GM10847 (cell line): ENCODE results near the gene C1QTNF8.

Experiments used
- POLR2A ChIP-seq: IDR thresholded peaks from 2 replicates; pipeline ENCODE4 v1.6.1; 2011; ENCODE audit not compliant: insufficient read length; ENCODE audit errors: extremely low read depth

C1QTNF8 gene

DNA sequence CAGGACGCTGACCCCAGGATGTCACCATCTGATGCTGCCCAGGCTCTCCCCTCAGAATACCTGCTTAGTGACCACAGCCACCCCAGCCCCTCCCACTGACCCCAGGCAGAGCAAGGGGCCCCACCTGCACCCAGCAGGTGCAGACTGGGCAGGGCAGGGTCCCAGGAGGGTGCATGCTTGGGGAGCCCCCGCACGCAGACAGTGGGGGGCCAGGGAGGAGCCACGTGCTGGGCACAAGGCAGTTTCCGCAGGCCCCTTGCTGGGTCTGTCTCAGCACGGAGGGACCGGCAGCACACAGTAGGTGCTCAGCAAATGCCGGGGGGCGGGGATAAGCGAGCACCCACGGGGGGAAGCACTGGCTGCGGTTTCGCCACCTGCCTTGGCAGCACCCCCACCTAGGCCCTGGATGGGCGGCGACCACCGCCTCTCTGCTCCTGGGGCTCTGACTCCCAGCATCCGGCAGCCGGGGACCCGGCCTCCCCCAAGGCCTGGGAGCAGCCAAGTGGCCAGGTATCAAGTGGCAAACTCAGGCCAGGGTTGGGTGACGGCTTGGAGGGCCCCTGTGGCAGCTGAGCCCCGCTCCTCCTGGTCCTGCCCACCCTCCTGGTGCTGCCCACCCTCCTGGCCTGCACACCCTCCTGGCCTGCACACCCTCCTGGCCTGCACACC lies 42.2 kb downstream of the C1QTNF8 start:
- no peak for TF ChIP-seq POLR2A

DNA sequence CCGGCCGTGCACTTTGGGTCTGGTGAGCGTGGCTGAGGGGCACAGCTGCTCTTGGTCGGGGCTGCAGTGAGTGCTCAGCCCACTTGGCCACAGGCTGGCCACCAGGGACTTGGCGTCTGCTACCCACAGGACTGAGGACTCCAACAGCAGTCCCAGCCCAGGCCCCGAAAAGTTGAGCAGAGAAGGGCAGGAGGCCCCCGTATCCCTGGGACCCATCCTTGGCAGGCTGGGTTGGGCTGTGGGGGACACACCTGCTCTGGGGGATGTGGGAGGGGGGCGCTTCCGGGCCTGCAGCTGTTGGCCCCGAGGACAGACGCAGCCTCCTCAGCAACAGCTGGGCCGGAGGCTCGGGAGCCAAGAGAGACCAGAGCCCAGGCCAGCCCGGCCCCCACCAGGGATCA lies 42.9 kb downstream of the C1QTNF8 start:
- no peak for TF ChIP-seq POLR2A

DNA sequence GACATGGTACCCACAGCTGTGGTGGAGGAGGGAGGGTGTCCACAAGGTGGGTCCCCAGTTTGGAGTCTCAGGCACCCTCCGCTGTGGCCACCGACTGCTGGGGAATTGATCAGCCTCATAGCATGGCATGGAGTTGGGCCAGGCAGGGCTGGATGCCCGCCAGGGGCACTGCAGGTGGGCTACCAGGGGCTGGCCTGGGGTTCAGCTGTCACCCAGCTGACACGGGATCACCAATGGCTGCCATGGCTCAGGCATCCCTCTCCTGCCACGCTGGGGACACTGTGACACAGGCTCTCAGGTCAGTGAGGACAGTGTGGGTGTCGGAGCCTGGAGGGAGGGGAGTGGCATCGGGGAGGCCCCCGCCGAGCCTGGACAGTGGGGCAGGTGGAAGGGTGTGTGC lies 43.3 kb downstream of the C1QTNF8 start:
- no peak for TF ChIP-seq POLR2A

DNA sequence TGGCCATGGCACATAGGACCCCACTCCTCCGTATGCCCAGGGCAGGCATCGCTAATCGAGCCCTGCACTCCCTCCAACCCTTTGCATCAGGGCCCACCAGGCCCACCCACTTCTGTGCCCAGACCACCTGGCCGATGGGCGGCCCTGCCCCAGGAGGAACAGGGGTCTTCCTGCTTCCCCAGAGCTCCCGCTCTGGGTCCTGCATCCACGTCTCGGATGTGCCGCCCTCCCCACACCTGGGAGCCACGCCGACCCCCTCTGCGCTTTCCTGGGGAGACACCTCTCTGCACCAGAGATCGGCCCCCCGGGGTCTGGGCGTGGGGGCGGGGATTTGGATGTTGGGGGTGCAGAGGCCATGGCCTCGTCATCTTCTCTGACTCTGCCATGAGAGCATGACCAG lies 44.6 kb downstream of the C1QTNF8 start:
- no peak for TF ChIP-seq POLR2A

DNA sequence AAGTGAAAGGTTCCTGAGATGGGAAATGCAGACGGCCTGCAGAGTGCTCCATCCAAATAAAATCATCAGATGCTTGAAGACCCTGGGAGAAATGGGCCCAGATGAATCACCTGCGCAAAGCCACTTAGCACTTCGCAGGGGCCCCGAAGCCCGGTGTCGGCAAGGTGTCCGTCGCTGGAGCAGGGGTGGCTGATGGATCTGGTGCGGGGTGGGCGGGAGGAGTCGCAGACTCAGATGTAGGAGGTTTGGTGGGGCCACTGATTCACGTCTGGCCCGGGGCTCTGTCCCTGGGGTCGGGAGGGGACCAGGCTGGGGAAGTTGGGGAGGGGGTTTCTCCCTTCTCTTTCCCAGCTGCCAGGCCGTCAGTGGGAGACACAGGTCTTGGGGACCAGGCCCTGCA lies 45.1 kb downstream of the C1QTNF8 start:
- TF ChIP-seq POLR2A: no peak

DNA sequence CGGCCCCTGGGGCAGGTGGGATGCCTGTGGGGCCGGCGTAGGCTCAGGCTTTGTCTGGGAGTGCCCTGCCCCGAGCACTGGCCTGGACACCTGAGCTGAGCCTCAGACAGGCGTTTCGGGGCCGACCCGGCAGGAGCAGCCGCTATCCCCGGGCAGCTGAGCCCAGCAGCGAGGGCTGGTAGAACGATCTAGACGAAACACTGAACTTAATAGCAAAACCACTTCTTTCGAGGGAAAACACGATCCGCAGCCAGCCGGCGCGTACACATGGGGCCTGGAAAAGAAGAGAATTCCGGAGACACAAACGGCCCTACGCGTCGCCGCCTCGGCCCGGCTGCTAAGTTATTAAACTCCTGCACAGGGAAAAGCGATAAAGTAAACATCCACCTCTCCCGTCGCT lies 45.5 kb downstream of the C1QTNF8 start:
- no peak for TF ChIP-seq POLR2A

DNA sequence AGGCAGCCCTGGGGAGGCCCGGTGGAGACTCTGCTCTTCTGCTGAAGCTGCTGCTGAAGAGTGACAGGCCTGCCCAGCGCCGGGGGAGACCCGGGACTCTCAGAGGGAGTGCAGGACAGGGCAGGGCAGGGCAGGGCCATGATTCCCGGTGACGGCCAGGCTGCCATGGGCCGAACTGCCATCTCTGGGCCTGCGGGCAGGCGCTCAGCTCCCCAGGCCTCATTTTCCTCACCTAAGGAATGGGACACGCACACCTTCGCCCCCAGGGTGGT lies 46.1 kb downstream of the C1QTNF8 start:
- TF ChIP-seq POLR2A: no peak

DNA sequence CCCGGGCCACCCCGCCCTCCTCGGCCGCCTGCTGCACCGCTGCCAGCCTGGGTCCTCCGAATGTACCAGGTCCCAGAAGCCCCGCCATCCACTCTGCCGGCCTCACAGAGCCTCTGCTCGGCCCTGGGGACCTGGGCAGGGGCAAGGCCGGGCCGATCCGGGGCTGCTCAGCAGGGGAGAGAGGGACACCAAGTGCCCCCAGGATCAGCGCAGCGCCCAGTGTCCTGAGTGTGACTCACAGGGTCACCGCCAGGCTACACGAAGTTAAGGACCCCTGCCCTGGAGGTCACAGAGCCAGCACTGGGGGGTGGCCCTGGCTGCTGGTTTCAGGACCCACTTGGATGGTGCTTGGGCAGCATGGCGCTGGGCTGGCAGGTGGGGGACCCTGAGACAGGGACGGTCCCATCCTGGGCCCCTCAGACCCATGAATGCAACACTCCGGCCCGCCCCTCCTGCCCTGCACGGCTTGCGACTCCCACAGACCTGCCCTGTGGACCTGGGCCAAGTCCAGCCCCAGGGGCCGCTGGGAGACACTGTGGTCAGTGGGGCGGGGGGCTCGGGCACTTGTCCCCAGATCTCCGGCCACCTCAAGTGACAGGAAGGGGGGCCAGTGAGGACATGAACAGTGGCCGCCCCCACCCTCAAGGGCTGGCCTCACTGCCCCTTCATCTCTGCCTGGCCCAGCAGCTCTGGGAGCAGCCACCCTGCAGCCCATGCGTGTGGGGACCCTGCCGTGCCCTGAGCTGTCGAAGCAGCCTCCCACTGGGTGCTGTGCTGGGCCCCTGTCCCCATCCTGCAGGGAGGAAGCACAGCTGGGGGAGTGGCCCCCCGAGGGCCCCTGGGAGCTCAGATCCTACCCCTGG lies 46.7 kb downstream of the C1QTNF8 start:
- no peak for TF ChIP-seq POLR2A

DNA sequence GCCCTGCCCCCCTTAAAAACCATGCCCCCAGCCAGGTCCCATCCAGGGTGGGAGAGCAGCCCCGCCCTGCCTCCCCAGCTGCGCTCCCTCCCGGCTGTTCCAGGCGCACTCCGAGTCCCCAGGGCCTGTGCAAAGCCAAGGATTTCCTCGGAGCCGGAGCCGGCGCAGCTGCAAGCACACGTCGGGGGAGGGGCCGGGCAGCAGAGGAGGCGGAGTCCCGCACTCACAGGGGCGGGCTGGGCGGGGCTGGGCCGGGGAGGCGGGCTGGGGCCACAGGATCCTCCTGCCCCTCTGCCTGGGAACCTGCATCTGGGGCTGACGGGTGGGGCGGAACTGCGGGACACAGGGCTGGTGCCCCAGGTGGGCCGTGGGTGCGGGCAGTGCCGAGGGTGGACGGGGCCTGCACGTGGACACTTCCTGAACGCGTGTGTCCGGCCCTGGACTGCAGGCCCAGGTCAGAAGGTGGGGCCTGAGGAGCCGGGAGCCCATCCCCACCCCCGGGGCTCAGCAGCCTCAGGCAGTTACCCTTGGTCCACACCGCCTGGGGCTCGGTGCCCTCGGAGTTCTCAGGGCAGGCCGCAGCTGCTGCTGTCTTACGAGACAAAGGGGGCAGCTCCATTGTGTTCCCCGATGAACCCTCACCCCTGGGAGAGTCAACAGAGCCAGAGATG lies 47.5 kb downstream of the C1QTNF8 start:
- no peak for TF ChIP-seq POLR2A

DNA sequence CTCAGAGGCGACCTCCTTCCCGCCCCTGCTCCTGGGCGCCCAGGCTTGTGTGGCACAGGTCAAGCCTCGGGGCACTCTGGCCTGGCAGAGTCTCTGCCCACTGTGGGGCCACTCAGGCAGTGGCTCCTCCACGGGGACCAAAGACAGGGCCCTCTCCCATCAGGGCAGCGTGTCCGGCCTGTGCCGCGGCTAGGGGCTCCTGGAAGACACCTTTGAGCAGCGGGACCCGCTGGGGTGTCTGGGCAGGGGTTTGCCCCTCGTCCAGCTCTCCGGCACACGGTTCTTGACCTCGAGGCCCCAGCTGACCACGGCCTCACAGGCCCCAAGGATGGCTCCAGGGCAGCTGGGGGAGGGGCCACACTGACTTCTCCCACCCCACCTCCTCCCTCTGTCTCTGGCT lies 48.2 kb downstream of the C1QTNF8 start:
- TF ChIP-seq POLR2A: no peak

DNA sequence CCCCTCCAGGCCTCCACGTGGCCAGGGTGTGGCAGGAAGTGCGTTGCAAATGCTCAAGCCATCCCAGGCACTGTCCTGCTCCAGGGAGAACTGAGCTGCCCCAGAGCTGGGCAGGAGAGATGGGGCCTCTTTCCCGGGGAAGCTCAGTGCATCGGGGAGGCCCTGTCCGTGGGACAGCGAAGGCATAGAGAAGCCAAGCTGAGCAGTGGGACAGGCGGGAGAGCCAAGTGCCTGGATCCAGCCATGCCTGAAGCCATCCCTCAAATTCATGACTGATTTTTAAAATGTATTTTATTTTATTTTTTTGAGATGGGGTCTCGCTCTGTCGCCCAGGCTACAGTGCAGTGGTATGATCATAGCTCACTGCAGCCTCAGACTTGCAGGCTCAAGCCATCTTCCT lies 48.9 kb downstream of the C1QTNF8 start:
- no peak for TF ChIP-seq POLR2A

DNA sequence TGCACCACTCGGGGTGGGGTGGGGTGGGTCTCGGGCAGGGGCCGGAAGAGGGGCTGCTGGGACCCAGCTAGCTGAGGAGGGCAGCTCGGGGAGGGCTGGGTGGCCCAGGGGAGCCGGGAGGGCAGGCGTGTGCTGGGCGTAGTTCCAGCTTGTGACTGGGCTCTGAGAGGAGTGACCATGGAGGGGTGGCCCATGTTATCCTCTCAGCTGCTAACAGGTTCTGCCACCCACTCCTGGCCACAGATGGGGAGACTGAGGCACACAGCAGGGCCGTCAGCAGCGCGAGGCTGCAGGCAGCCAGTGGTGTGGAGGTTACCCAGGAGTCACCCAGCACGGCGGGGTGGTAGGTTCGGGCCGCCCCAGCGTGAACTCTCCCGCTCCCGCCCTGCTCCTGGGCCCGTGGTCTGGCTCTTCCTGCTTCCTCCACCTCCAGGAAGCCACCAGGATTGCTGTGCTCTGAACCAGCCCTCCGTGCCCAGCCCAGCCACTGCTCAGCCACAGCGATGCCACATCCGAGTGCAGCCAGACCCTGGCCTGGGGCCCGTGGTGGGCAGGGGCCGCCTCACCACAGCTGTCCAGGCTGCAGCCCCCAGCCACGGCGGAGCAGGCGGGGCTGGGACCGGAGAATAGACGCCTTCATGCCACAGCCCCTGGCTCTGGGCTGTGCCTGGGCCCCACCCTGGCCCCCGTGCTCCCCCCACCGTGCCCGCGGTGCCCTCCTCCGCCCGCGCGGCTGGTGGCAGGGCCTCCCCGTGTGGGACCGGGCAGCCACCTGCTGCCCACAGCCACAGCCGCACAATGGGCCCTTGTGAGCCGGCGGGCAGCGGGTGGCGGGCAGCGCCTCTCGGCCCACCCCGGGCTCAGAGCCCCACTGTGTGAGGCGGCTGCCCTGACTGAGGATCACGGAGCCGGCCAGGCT lies 49.8 kb downstream of the C1QTNF8 start:
- TF ChIP-seq POLR2A: no peak

DNA sequence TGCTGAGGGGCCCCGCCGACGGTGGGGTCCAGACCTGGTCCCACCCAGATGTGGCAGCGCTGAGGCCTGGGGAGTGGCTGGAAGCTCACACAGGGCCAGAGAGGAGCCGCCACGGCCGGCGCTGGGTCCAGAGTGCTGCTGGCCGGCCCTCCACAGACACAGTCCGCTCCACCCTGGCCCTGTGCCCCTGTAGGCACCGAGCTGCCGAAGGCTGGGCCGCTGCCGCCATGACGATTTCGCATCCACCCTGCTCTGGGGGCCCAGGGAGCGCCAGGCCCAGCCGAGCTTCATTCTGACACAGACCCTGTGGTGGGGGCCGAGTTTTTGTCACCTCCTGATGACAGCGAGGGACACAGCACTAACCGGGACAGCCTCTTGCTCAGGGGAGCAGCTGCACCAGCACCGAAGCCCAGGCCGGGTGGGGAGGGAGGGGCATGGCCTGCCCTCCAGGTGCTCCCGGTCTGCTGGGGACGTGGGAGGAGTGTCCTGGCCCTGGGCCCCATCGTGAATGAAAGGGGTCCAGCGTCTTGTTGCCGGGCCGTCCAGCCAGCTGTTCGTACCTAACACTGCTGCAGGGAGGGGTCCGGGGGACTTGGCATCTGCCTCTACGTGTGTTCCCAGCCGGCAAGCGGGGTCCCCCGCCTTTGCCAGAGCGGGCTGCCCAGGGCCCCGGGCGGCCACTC lies 50.6 kb downstream of the C1QTNF8 start:
- TF ChIP-seq POLR2A: no peak

DNA sequence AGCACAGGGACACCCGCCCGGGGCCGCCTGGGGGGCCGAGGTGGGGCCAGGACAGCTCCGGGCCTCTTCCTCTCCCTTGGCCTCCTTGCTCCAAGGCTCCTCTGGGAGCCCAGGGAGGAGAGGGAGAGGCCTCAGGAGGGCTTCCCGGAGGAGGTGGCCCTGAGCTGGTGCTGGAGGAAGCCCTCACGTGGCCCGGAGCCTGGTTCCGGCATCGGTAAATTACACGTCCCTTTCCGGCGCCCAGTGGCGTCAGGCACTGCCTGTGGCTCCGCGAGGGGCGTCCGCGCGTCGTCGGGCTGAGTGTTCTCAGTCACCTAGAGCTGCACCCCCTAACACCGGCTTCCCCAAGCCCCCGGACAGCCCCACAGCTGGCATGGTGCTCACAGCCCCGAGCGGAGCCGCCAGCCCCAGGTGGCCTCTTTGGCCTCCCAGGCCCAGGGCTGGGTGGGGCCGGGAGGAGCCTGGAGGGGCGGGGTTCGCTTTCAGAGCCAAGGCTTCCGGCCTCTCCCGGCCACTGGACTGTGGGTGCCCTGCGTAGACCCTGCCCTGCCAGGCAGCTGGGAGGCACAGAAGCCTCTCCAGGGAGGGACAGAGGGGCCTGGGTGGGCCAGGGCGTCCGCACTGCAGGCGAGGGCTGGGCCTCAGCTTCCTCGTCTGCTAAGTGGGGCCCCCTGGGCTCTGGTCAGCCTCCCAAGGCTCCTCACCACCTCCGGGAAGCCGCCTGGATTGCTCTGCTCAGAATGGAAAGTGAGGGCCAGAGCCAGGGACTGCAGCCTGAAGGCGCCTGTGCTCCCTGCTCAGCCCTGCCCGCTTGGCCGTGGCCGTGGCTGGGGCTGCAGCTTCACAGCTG lies 51.4 kb downstream of the C1QTNF8 start:
- no peak for TF ChIP-seq POLR2A
